HepG2 (cell line): Measurements from ENCODE around the gene HELLS. TPM values are rescaled to one million over a fixed set of nuclear protein-coding genes. Genes with fewer than 3 reads are reported as not detected.

ENCODE experiments used
- ATAC-seq: fragments of 200-7000 bp; cut with Tn5 transposase; 3 replicates; pipeline ENCODE4 v1.9.1; 2020; ENCODE audit warnings: mild to moderate bottlenecking, moderate library complexity
- BruUV-seq: library from RNA; stranded (reverse); fragments of 400-500 nt; replicated peaks from 2 replicates; lab custom pipeline; 2021; lab: Mats Ljungman, UMichigan
- CTCF ChIA-PET: fragments of 300-600 bp; formaldehyde crosslinking; extraction: SDS; loops from one replicate; lab custom pipeline; 2021; ENCODE audit warnings: low total read pairs, inconsistent platforms, low intra/inter-chr PET ratio; lab: Yijun Ruan, JAX
- POLR2A ChIA-PET: fragments of 350-600 bp; sonication (Branson Sonifier 250); formaldehyde crosslinking; loops from one replicate; lab custom pipeline; 2020; ENCODE audit warnings: antibody characterized with exemption, inconsistent platforms; lab: Yijun Ruan, JAX
- DNase-seq: peaks from one replicate; pipeline ENCODE4 v3.0.0-alpha.2; 2015; ENCODE audit warnings: low spot score
- FAIRE-seq: peaks from 3 replicates; lab custom pipeline; 2011; peaks lifted over from hg19 to GRCh38; lab: Jason Lieb, UNC
- H2AFZ ChIP-seq: one replicate; pipeline ENCODE4 v1.6.1; 2011; ENCODE audit warnings: low read length, inconsistent platforms
- H3K27ac ChIP-seq: fragments of 300-600 bp; 3 replicates; pipeline ENCODE4 v1.8.0; 2011; ENCODE audit warnings: mixed run types, mild to moderate bottlenecking, mixed read lengths, low read length, inconsistent platforms; ENCODE audit not compliant: insufficient read depth; ENCODE audit errors: extremely low read length
- H3K27me3 ChIP-seq, 2 experiments: fragments of 200-600 bp in 1 of 2; 2 replicates in 1 of 2; 3 replicates in 1 of 2; pipeline versions ENCODE4 v1.6.0 to v1.8.0; 2011; ENCODE audit warnings: low read length in 2 of 2, mild to moderate bottlenecking in 2 of 2, moderate library complexity in 2 of 2, inconsistent platforms in 1 of 2; ENCODE audit not compliant: insufficient read depth in 2 of 2, control insufficient read depth in 1 of 2
- H3K36me3 ChIP-seq, 2 experiments: fragments of 200-600 bp in 1 of 2; replicated peaks in 1 of 2; 2 replicates in 1 of 2; 3 replicates in 1 of 2; pipeline versions ENCODE4 v1.5.1 to v1.8.0; 2011; ENCODE audit warnings: low read length in 2 of 2, inconsistent platforms in 1 of 2; ENCODE audit not compliant: insufficient read depth in 2 of 2, control insufficient read depth in 1 of 2
- H3K4me1 ChIP-seq: 2 replicates; pipeline ENCODE4 v1.5.1; 2012; ENCODE audit warnings: low read length, inconsistent platforms; ENCODE audit not compliant: insufficient read depth
- H3K4me2 ChIP-seq: 2 replicates; pipeline ENCODE4 v1.6.0; 2011; ENCODE audit warnings: low read depth, low read length, inconsistent platforms
- H3K4me3 ChIP-seq, 3 experiments: fragments of 200-600 bp in 1 of 3; sonication (generic), shearing (Covaris generic) in 1 of 3; replicated peaks in 1 of 3; 2 replicates each; pipeline ENCODE4 v1.5.1; 2011 to 2016; ENCODE audit warnings: low read length in 3 of 3, inconsistent platforms in 2 of 3, low read depth in 2 of 3, mild to moderate bottlenecking in 2 of 3, control low read depth in 1 of 3, mixed read lengths in 1 of 3; ENCODE audit not compliant: insufficient read depth in 1 of 3
- H3K79me2 ChIP-seq: one replicate; pipeline ENCODE4 v1.6.1; 2011; ENCODE audit warnings: low read length, inconsistent platforms; ENCODE audit not compliant: insufficient read depth
- H3K9ac ChIP-seq: 2 replicates; pipeline ENCODE4 v1.6.0; 2011; ENCODE audit warnings: mild to moderate bottlenecking, low read depth, low read length, inconsistent platforms; ENCODE audit not compliant: insufficient read depth
- H3K9me3 ChIP-seq: 2 replicates; pipeline ENCODE4 v1.5.1; 2012; ENCODE audit warnings: mild to moderate bottlenecking, low read length
- H4K20me1 ChIP-seq: 2 replicates; pipeline ENCODE4 v1.6.0; 2011; ENCODE audit warnings: inconsistent platforms, mild to moderate bottlenecking, low read length, moderate library complexity; ENCODE audit not compliant: insufficient read depth
- AHDC1 ChIP-seq: sonication (generic); formaldehyde crosslinking; IDR thresholded peaks from 2 replicates; pipeline ENCODE4 v1.5.1; 2020; ENCODE audit warnings: mild to moderate bottlenecking, missing genetic modification reagents, borderline replicate concordance
- ATF7 ChIP-seq, 2 experiments: fragments of 450-650 bp in 1 of 2; sonication (generic) in 1 of 2; formaldehyde crosslinking in 1 of 2; IDR thresholded peaks; 2 replicates each; pipeline versions ENCODE4 v1.4.0 to v1.6.1; 2016 to 2020; ENCODE audit warnings: antibody characterized with exemption in 1 of 2, mild to moderate bottlenecking in 1 of 2, missing genetic modification reagents in 1 of 2
- ATF7-NPFF ChIP-seq: sonication (generic); formaldehyde crosslinking; IDR thresholded peaks from 2 replicates; pipeline ENCODE4 v1.8.1; 2023; ENCODE audit warnings: mild to moderate bottlenecking, low read depth, missing genetic modification reagents, moderate library complexity
- E2F5 ChIP-seq: sonication (generic); formaldehyde crosslinking; conservative IDR thresholded peaks from 2 replicates; pipeline ENCODE4 v1.4.0; 2020; ENCODE audit warnings: missing genetic modification reagents
- FOXK1 ChIP-seq: sonication (generic); formaldehyde crosslinking; IDR thresholded peaks from 2 replicates; pipeline ENCODE4 v1.4.0; 2020; ENCODE audit warnings: low read depth, missing genetic modification reagents, borderline replicate concordance
- GLMP ChIP-seq: sonication (generic); formaldehyde crosslinking; IDR thresholded peaks from 2 replicates; pipeline ENCODE4 v1.9.0; 2021; ENCODE audit warnings: missing genetic modification reagents, mild to moderate bottlenecking, borderline replicate concordance
- JUNB ChIP-seq: sonication (generic); formaldehyde crosslinking; IDR thresholded peaks from 2 replicates; pipeline ENCODE4 v1.8.0; 2022; ENCODE audit warnings: missing genetic modification reagents, mild to moderate bottlenecking, borderline replicate concordance
- MAF1 ChIP-seq: sonication (generic); formaldehyde crosslinking; IDR thresholded peaks from 2 replicates; pipeline ENCODE4 v1.5.0; 2020; ENCODE audit warnings: missing genetic modification reagents, borderline replicate concordance
- MAFK ChIP-seq, 2 experiments: IDR thresholded peaks in 1 of 2; conservative IDR thresholded peaks in 1 of 2; 2 replicates each; pipeline ENCODE4 v1.6.1; 2011; ENCODE audit warnings: improper control_type of control experiment in 2 of 2, low read length in 2 of 2
- MLXIP ChIP-seq: sonication (generic); formaldehyde crosslinking; IDR thresholded peaks from 2 replicates; pipeline ENCODE4 v1.9.0; 2021; ENCODE audit warnings: missing genetic modification reagents, borderline replicate concordance
- NFYC ChIP-seq: IDR thresholded peaks from 2 replicates; pipeline ENCODE4 v1.6.1; 2016; ENCODE audit warnings: missing genetic modification reagents, missing compliant biosample characterization
- ZNF292 ChIP-seq: sonication (generic); formaldehyde crosslinking; IDR thresholded peaks from 2 replicates; pipeline ENCODE4 v1.8.1; 2022; ENCODE audit warnings: mild to moderate bottlenecking, low read depth, missing genetic modification reagents, borderline replicate concordance
- ZNF841 ChIP-seq: sonication (generic); formaldehyde crosslinking; IDR thresholded peaks from 2 replicates; pipeline ENCODE4 v1.8.1; 2023; ENCODE audit warnings: missing genetic modification reagents, borderline replicate concordance
- ZSCAN9 ChIP-seq: IDR thresholded peaks from 2 replicates; pipeline ENCODE4 v1.6.1; 2016; ENCODE audit warnings: borderline replicate concordance
- in situ Hi-C: cut with HindIII; loops from 2 replicates; pipeline ENCODE4 v1.10.0; 2017; ENCODE audit warnings: low pct_unique_long_range_greater_than_20kb; ENCODE audit not compliant: extremely low pct_ligation_motif_present
- intact Hi-C: fragments of 100-400 bp; cut with micrococcal nuclease; formaldehyde crosslinking; loops from one replicate; pipeline ENCODE4 v1.10.0; 2022; ENCODE audit not compliant: unreplicated experiment
- polyA plus RNA-seq, 8 experiments: library from polyadenylated mRNA; depleted of rRNA in 3 of 8; stranded (reverse) in 7 of 8; unstranded in 1 of 8; fragments of >200 nt; fragmentation: Illumina TruSeq in 4 of 8; extraction: Trizol in 4 of 8; gene quantifications; 2 replicates each; pipeline versions ENCODE4 v1.2.1 to v1.2.3, GENCODE V29; 2011 to 2016; ENCODE audit warnings: low read depth in 4 of 8, missing spikeins in 1 of 8, mixed read lengths in 1 of 8; ENCODE audit not compliant: insufficient read depth in 1 of 8
- total RNA-seq, 5 experiments: library from RNA; depleted of rRNA; stranded (reverse); fragments of >200 nt; fragmentation: Illumina TruSeq; extraction: Trizol; gene quantifications; 2 replicates each; pipeline ENCODE4 v1.2.3, GENCODE V29; 2016; ENCODE audit warnings: low read depth in 1 of 5

The HELLS gene
- total and polyA plus RNA-seq, 2 of the 13 experiments (the other 11 are each of a cell fraction or from before 2014, with no cell fraction given), result 22.6 to 84.6 TPM

GRCh38 chr10:94583124-94583523 lies 37.5 kb downstream of the HELLS start:
- FAIRE-seq, result no peak
- no TSS peak for BruUV-seq
- no peak overlapping the region for H2AFZ ChIP-seq
- H3K27me3 ChIP-seq, result no peaks in the 10 kb centered on the region
- H3K9ac ChIP-seq, result no peak overlapping the region
- no peak overlapping the region for H3K4me3 ChIP-seq
- H3K9me3 ChIP-seq, result no peaks in the 10 kb centered on the region
- no peak for ATAC-seq
- H3K79me2 ChIP-seq, result no peaks in the 10 kb centered on the region
- H3K4me1 ChIP-seq, result no peaks in the 10 kb centered on the region
- in situ Hi-C loops (no loop called here), intact Hi-C loops (no loop called here)
- H3K4me2 ChIP-seq, result no peak overlapping the region
- H4K20me1 ChIP-seq, result no peaks in the 10 kb centered on the region
- ChIA-PET POLR2A (no interaction called here), CTCF (no interaction called here)
- H3K27ac ChIP-seq, result no peak overlapping the region
- H3K36me3 ChIP-seq, result peaks cover 1 to 21% of the 10 kb centered on the region in 2 experiments; a peak in 4 of 5 replicates
- DNase-seq, result no peak
- TF ChIP-seq AHDC1 (CRISPR knock-in tag) (no peak), E2F5 (CRISPR knock-in tag) (no peak), GLMP (CRISPR knock-in tag) (no peak), MLXIP (CRISPR knock-in tag) (no peak), MAF1 (no peak), ZNF292 (CRISPR knock-in tag) (no peak), ZSCAN9 (CRISPR knock-in tag) (no peak), ZNF841 (CRISPR knock-in tag) (no peak), NFYC (CRISPR knock-in tag) (no peak), FOXK1 (no peak), JUNB (CRISPR knock-in tag) (no peak), MAFK (conservative IDR thresholded peaks at IDR 0.05 in 1 of 2, IDR thresholded peaks at IDR 0.05 in 1 of 2; ENCODE audit: low read length in 2 of 2) (no peak), ATF7 (IDR thresholded peaks at IDR 0.05) (no peak), ATF7 (CRISPR knock-in tag; IDR thresholded peaks at IDR 0.05) (no peak), ATF7-NPFF (CRISPR knock-in tag) (no peak)
